Muscle layer of duodenum (tissue), 2 donors: ENCODE data around the gene TMX2.
A peak's percentile ranks its signal among the peaks of the same experiment; 100 is the strongest.

Source experiments
- H3K27ac ChIP-seq: one replicate; pipeline ENCODE4 v1.7.0; 2013; ENCODE audit warnings: mild to moderate bottlenecking, low read length
- H3K27me3 ChIP-seq: one replicate; pipeline ENCODE4 v1.7.0; 2013; ENCODE audit warnings: low read depth, mild to moderate bottlenecking, control low read depth, low read length
- H3K36me3 ChIP-seq, 2 donors: one replicate each; pipeline ENCODE4 v1.7.0; 2013; ENCODE audit warnings: low read length in 2 of 2, control low read depth in 1 of 2, mild to moderate bottlenecking in 1 of 2; ENCODE audit not compliant: insufficient read depth in 2 of 2, control insufficient read depth in 1 of 2
- H3K4me1 ChIP-seq, 2 donors: one replicate each; pipeline ENCODE4 v1.7.0; 2013; ENCODE audit warnings: low read length in 2 of 2, mild to moderate bottlenecking in 2 of 2, control low read depth in 1 of 2, moderate library complexity in 1 of 2; ENCODE audit not compliant: insufficient read depth in 2 of 2, control insufficient read depth in 1 of 2
- H3K4me3 ChIP-seq, 2 donors: one replicate each; pipeline ENCODE4 v1.7.0; 2013; ENCODE audit warnings: low read length in 2 of 2, low read depth in 1 of 2, mild to moderate bottlenecking in 1 of 2
- H3K9me3 ChIP-seq, 2 donors: one replicate each; pipeline ENCODE4 v1.7.0; 2013; ENCODE audit warnings: low read length in 2 of 2, control low read depth in 1 of 2, mild to moderate bottlenecking in 1 of 2; ENCODE audit not compliant: control insufficient read depth in 1 of 2
- donor health status: healthy.

The TMX2 gene

GRCh38 chr11:57786436-57786835 lies 74.0 kb downstream of the TMX2 start:
- no peak overlapping the region for H3K4me3 ChIP-seq
- H3K36me3 ChIP-seq, result peaks cover 0 to 2% of the 10 kb centered on the region in 2 donors
- H3K27me3 ChIP-seq, result no peaks in the 10 kb centered on the region
- H3K4me1 ChIP-seq, result peaks cover 36 to 61% of the 10 kb centered on the region in 2 donors
- peak overlapping the region; percentile 20 for H3K27ac ChIP-seq
- H3K9me3 ChIP-seq, result no peaks in the 10 kb centered on the region

GRCh38 chr11:57787006-57787604 lies 74.7 kb downstream of the TMX2 start:
- Histone ChIP-seq H3K4me1 (peaks cover 36 to 61% of the 10 kb centered on the region in 2 donors), H3K27me3 (no peaks in the 10 kb centered on the region), H3K36me3 (peaks cover 3 to 9% of the 10 kb centered on the region in 2 donors), H3K9me3 (no peaks in the 10 kb centered on the region), H3K4me3 (peak overlapping the region in 1 of 2 donors; percentile 9), H3K27ac (peak overlapping the region; percentile 20)

- Histone ChIP-seq H3K27me3 (no peaks in the 10 kb centered on the region), H3K27ac (peak overlapping the region; percentile 20), H3K4me3 (no peak overlapping the region), H3K9me3 (no peaks in the 10 kb centered on the region), H3K4me1 (peaks cover 39 to 64% of the 10 kb centered on the region in 2 donors), H3K36me3 (peaks cover 5 to 9% of the 10 kb centered on the region in 2 donors)
These were observed 75.7 kb downstream of the TMX2 start for GRCh38 chr11:57787920-57788702.

GRCh38 chr11:57788703-57789088 lies 76.3 kb downstream of the TMX2 start:
- Histone ChIP-seq H3K27me3 (no peaks in the 10 kb centered on the region), H3K9me3 (no peaks in the 10 kb centered on the region), H3K4me1 (peaks cover 45 to 70% of the 10 kb centered on the region in 2 donors), H3K4me3 (no peak overlapping the region), H3K27ac (peak overlapping the region; percentile 20), H3K36me3 (peaks cover 5 to 12% of the 10 kb centered on the region in 2 donors)
